BLaER1 treated with 17β-estradiol and CSF1 and Interleukin-3, amounts not matched to agents 10 nM and 100 nM (cell line): ENCODE measurements around the gene PLEKHG3.

ENCODE experiments used
- H3K27ac ChIP-seq, 11 experiments: shearing (Covaris generic); formaldehyde crosslinking; 2 replicates each; pipeline ENCODE4 v1.8.1; 2022
- H3K27me3 ChIP-seq, 11 experiments: shearing (Covaris generic); formaldehyde crosslinking; 2 replicates each; pipeline ENCODE4 v1.8.1; 2022
- H3K36me3 ChIP-seq, 11 experiments: shearing (Covaris generic); formaldehyde crosslinking; 2 replicates each; pipeline ENCODE4 v1.8.1; 2022
- H3K4me1 ChIP-seq, 10 experiments: shearing (Covaris generic); formaldehyde crosslinking; 2 replicates each; pipeline ENCODE4 v1.8.1; 2022
- H3K4me2 ChIP-seq, 11 experiments: shearing (Covaris generic); formaldehyde crosslinking; 2 replicates each; pipeline ENCODE4 v1.8.1; 2022
- H3K4me3 ChIP-seq, 10 experiments: shearing (Covaris generic); formaldehyde crosslinking; 2 replicates each; pipeline ENCODE4 v1.8.1; 2022
- H3K9ac ChIP-seq, 11 experiments: shearing (Covaris generic); formaldehyde crosslinking; 2 replicates each; pipeline ENCODE4 v1.8.1; 2022
- H3K9me3 ChIP-seq, 11 experiments: shearing (Covaris generic); formaldehyde crosslinking; replicated peaks in 1 of 11; 2 replicates each; pipeline ENCODE4 v1.8.1; 2022
- H4K20me1 ChIP-seq, 11 experiments: shearing (Covaris generic); formaldehyde crosslinking; 2 replicates each; pipeline ENCODE4 v1.8.1; 2022
- Cebpa-rat ChIP-seq, 11 experiments: shearing (Covaris generic); IDR thresholded peaks; 2 replicates each; pipeline ENCODE4 v1.8.1; 2022

PLEKHG3 gene

GRCh38 chr14:64766430-64767151 lies 62.4 kb downstream of the PLEKHG3 start:
- Histone ChIP-seq H3K4me1 (peaks cover 30 to 44% (median 38%) of the 10 kb centered on the region in 10 experiments), H3K9ac (no peak overlapping the region), H3K27me3 (peaks cover 0 to 4% (median 0%) of the 10 kb centered on the region in 11 experiments; a peak in 1 of 22 replicates), H3K4me2 (no peak overlapping the region), H3K27ac (no peak overlapping the region), H3K36me3 (no peaks in the 10 kb centered on the region), H4K20me1 (no peaks in the 10 kb centered on the region), H3K9me3 (no peaks in the 10 kb centered on the region), H3K4me3 (no peak overlapping the region)
- no peak for TF ChIP-seq Cebpa-rat (IDR thresholded peaks at IDR 0.05)

- no peak overlapping the region for H3K9ac ChIP-seq
- TF ChIP-seq Cebpa-rat (IDR thresholded peaks at IDR 0.05): no peak
- no peak overlapping the region for H3K4me2 ChIP-seq
- H3K4me3 ChIP-seq: no peak overlapping the region
- peaks cover 0 to 4% (median 0%) of the 10 kb centered on the region in 11 experiments; a peak in 1 of 22 replicates for H3K27me3 ChIP-seq
- peaks cover 0 to 2% (median under 1%) of the 10 kb centered on the region in 11 experiments; a peak in 7 of 22 replicates for H3K9me3 ChIP-seq
- no peaks in the 10 kb centered on the region for H4K20me1 ChIP-seq
- H3K36me3 ChIP-seq: no peaks in the 10 kb centered on the region
- H3K27ac ChIP-seq: no peak overlapping the region
- H3K4me1 ChIP-seq: peaks cover 22 to 37% (median 32%) of the 10 kb centered on the region in 10 experiments
These were observed 63.2 kb downstream of the PLEKHG3 start for GRCh38 chr14:64767215-64767964.

GRCh38 chr14:64768401-64769095 lies 64.3 kb downstream of the PLEKHG3 start:
- peaks cover 10 to 25% (median 20%) of the 10 kb centered on the region in 10 experiments for H3K4me1 ChIP-seq
- no peak overlapping the region for H3K4me2 ChIP-seq
- TF ChIP-seq Cebpa-rat (IDR thresholded peaks at IDR 0.05): no peak
- H4K20me1 ChIP-seq: no peaks in the 10 kb centered on the region
- no peaks in the 10 kb centered on the region for H3K36me3 ChIP-seq
- H3K4me3 ChIP-seq: no peak overlapping the region
- H3K27ac ChIP-seq: no peak overlapping the region
- no peak overlapping the region for H3K9ac ChIP-seq
- no peaks in the 10 kb centered on the region for H3K27me3 ChIP-seq
- H3K9me3 ChIP-seq: peaks cover 6 to 14% (median 12%) of the 10 kb centered on the region in 11 experiments; a peak in 20 of 22 replicates

GRCh38 chr14:64769096-64770020 lies 65.1 kb downstream of the PLEKHG3 start:
- H3K4me3 ChIP-seq: no peak overlapping the region
- H3K9me3 ChIP-seq: peaks cover 14 to 22% (median 20%) of the 10 kb centered on the region in 11 experiments
- H4K20me1 ChIP-seq: no peaks in the 10 kb centered on the region
- no peak for TF ChIP-seq Cebpa-rat (IDR thresholded peaks at IDR 0.05)
- no peak overlapping the region for H3K4me2 ChIP-seq
- H3K9ac ChIP-seq: no peak overlapping the region
- H3K36me3 ChIP-seq: no peaks in the 10 kb centered on the region
- peaks cover 2 to 17% (median 12%) of the 10 kb centered on the region in 10 experiments for H3K4me1 ChIP-seq
- H3K27ac ChIP-seq: no peak overlapping the region
- H3K27me3 ChIP-seq: no peaks in the 10 kb centered on the region

- Histone ChIP-seq H3K9ac (no peak overlapping the region), H3K27ac (no peak overlapping the region), H4K20me1 (no peaks in the 10 kb centered on the region), H3K4me2 (no peak overlapping the region), H3K36me3 (no peaks in the 10 kb centered on the region), H3K4me1 (peaks cover 0 to 9% (median 5%) of the 10 kb centered on the region in 10 experiments; a peak in 6 of 20 replicates), H3K4me3 (no peak overlapping the region), H3K9me3 (peaks cover 26 to 35% (median 32%) of the 10 kb centered on the region in 11 experiments), H3K27me3 (no peaks in the 10 kb centered on the region)
- TF ChIP-seq Cebpa-rat (IDR thresholded peaks at IDR 0.05): no peak
These were observed 66.5 kb downstream of the PLEKHG3 start for GRCh38 chr14:64770751-64771150.

- TF ChIP-seq Cebpa-rat (IDR thresholded peaks at IDR 0.05): no peak
- no peaks in the 10 kb centered on the region for H3K27me3 ChIP-seq
- peaks cover 0 to 9% (median 5%) of the 10 kb centered on the region in 10 experiments; a peak in 6 of 20 replicates for H3K4me1 ChIP-seq
- no peaks in the 10 kb centered on the region for H4K20me1 ChIP-seq
- peak overlapping the region in 3 of 11 experiments; percentile 1 to 11 (median 7); a peak in 2 of 22 replicates for H3K4me2 ChIP-seq
- H3K4me3 ChIP-seq: no peak overlapping the region
- peaks cover 26 to 35% (median 32%) of the 10 kb centered on the region in 11 experiments for H3K9me3 ChIP-seq
- no peak overlapping the region for H3K9ac ChIP-seq
- H3K36me3 ChIP-seq: no peaks in the 10 kb centered on the region
- no peak overlapping the region for H3K27ac ChIP-seq
These were observed 66.9 kb downstream of the PLEKHG3 start for GRCh38 chr14:64771161-64771560.

- no peaks in the 10 kb centered on the region for H3K36me3 ChIP-seq
- peaks cover 26 to 35% (median 32%) of the 10 kb centered on the region in 11 experiments for H3K9me3 ChIP-seq
- no peak for TF ChIP-seq Cebpa-rat (IDR thresholded peaks at IDR 0.05)
- H3K27ac ChIP-seq: no peak overlapping the region
- no peaks in the 10 kb centered on the region for H4K20me1 ChIP-seq
- peaks cover 0 to 17% (median 9%) of the 10 kb centered on the region in 10 experiments; a peak in 15 of 20 replicates for H3K4me1 ChIP-seq
- no peak overlapping the region for H3K4me3 ChIP-seq
- no peak overlapping the region for H3K4me2 ChIP-seq
- no peak overlapping the region for H3K9ac ChIP-seq
- H3K27me3 ChIP-seq: no peaks in the 10 kb centered on the region
These were observed 68.2 kb downstream of the PLEKHG3 start for GRCh38 chr14:64772397-64772950.

- no peak overlapping the region for H3K27ac ChIP-seq
- H4K20me1 ChIP-seq: no peaks in the 10 kb centered on the region
- no peak overlapping the region for H3K9ac ChIP-seq
- H3K27me3 ChIP-seq: no peaks in the 10 kb centered on the region
- peaks cover 26 to 35% (median 32%) of the 10 kb centered on the region in 11 experiments for H3K9me3 ChIP-seq
- no peaks in the 10 kb centered on the region for H3K36me3 ChIP-seq
- no peak for TF ChIP-seq Cebpa-rat (IDR thresholded peaks at IDR 0.05)
- no peak overlapping the region for H3K4me2 ChIP-seq
- no peak overlapping the region for H3K4me3 ChIP-seq
- H3K4me1 ChIP-seq: peaks cover 0 to 23% (median 15%) of the 10 kb centered on the region in 10 experiments; a peak in 15 of 20 replicates
These were observed 68.8 kb downstream of the PLEKHG3 start for GRCh38 chr14:64773046-64773445.
